Stimulated activated CD4-positive, alpha-beta T cell treated with anti-CD3 and anti-CD28 coated beads, Interleukin-1b, Interleukin-23, amount 100 ng/mL, for 4 hours (primary cell): ENCODE data around the gene SLITRK1.

Experiments
- DNase-seq, 2 donors: peaks; one replicate each; pipeline ENCODE4 v3.0.0-alpha.2; 2020; ENCODE audit warnings: low read depth in 2 of 2

The SLITRK1 gene

GRCh38 chr13:83881917-83882605 lies at the start of gene SLITRK1:
Gene SLITRK1, minus strand, starts transcription at chr13:83882474. Its CDS starts 967 bp downstream, at chr13:83881507.
- DNase-seq, result no peak

GRCh38 chr13:83929157-83929556 lies 46.9 kb upstream of the SLITRK1 start:
- no peak for DNase-seq

GRCh38 chr13:83919775-83920174 lies 37.5 kb upstream of the SLITRK1 start:
- DNase-seq, result no peak

- DNase-seq, result no peak
Measured at GRCh38 chr13:83914368-83914767, 32.1 kb upstream of the SLITRK1 start.

GRCh38 chr13:83907196-83907989 lies 25.1 kb upstream of the SLITRK1 start:
- DNase-seq, result no peak

- no peak for DNase-seq
Measured at GRCh38 chr13:83906240-83906820, 24.1 kb upstream of the SLITRK1 start.

GRCh38 chr13:83905641-83906040 lies 23.4 kb upstream of the SLITRK1 start:
- no peak for DNase-seq

GRCh38 chr13:83895994-83896580 lies 13.8 kb upstream of the SLITRK1 start:
- DNase-seq, result no peak

- no peak for DNase-seq
Measured at GRCh38 chr13:83890358-83890757, 8.1 kb upstream of the SLITRK1 start.

GRCh38 chr13:83884141-83884540 lies 1.9 kb upstream of the SLITRK1 start:
- DNase-seq, result no peak

- DNase-seq, result no peak
Measured at GRCh38 chr13:83883061-83883523, 818 bp upstream of the SLITRK1 start.

GRCh38 chr13:83882606-83882959 lies 309 bp upstream of the SLITRK1 start:
- DNase-seq, result no peak

- no peak for DNase-seq
Measured at GRCh38 chr13:83881140-83881684, 1.1 kb downstream of the SLITRK1 start.

- DNase-seq, result no peak
Measured at GRCh38 chr13:83880275-83881139, 1.8 kb downstream of the SLITRK1 start.

GRCh38 chr13:83879431-83880171 lies 2.7 kb downstream of the SLITRK1 start:
- DNase-seq, result no peak

- DNase-seq, result no peak
Measured at GRCh38 chr13:83878691-83879430, 3.4 kb downstream of the SLITRK1 start.

GRCh38 chr13:83877651-83878355 lies 4.5 kb downstream of the SLITRK1 start:
- no peak for DNase-seq

GRCh38 chr13:83876546-83876945 lies 5.7 kb downstream of the SLITRK1 start:
- no peak for DNase-seq

- DNase-seq, result no peak
Measured at GRCh38 chr13:83867708-83868107, 14.6 kb downstream of the SLITRK1 start.
